Activated naive CD8-positive, alpha-beta T cell treated with anti-CD3 and anti-CD28 coated beads, Interleukin-2, amount 10 ng/mL, durations not matched to agents 7 days and 5 days (primary cell): Measurements from ENCODE around the gene CCDC61. TPM values are rescaled to one million over a fixed set of nuclear protein-coding genes. Genes with fewer than 3 reads are reported as not detected.

Experiments used
- ATAC-seq: fragments of 150-1000 bp; cut with Tn5 transposase; one replicate; pipeline ENCODE4 v1.10.0; 2021; ENCODE audit warnings: low read depth, moderate library complexity
- POLR2A ChIA-PET: fragments of 350-600 bp; sonication (Branson Sonifier 250); formaldehyde crosslinking; loops from one replicate; lab custom pipeline; 2021; ENCODE audit warnings: antibody characterized with exemption; lab: Charles Lee
- DNase-seq: peaks from one replicate; pipeline ENCODE4 v3.0.0; 2021
- H3K27ac Mint-ChIP-seq: one replicate; pipeline ENCODE4 v1.8.0; 2022; ENCODE audit warnings: mild to moderate bottlenecking, mixed read lengths
- H3K27me3 Mint-ChIP-seq: one replicate; pipeline ENCODE4 v1.8.0; 2022; ENCODE audit warnings: mild to moderate bottlenecking, moderate library complexity, mixed read lengths
- H3K36me3 Mint-ChIP-seq: one replicate; pipeline ENCODE4 v1.8.0; 2021; ENCODE audit warnings: mild to moderate bottlenecking, mixed read lengths
- H3K4me1 Mint-ChIP-seq: one replicate; pipeline ENCODE4 v1.8.0; 2021; ENCODE audit warnings: mixed read lengths
- H3K4me3 Mint-ChIP-seq: one replicate; pipeline ENCODE4 v1.8.0; 2022; ENCODE audit warnings: mild to moderate bottlenecking, moderate library complexity, mixed read lengths
- H3K9me3 Mint-ChIP-seq: one replicate; pipeline ENCODE4 v1.8.0; 2021; ENCODE audit warnings: mixed read lengths
- total RNA-seq, 2 experiments: library from RNA; stranded (reverse); gene quantifications; one replicate each; pipeline ENCODE4 v1.2.3, GENCODE V29; 2021

The CCDC61 gene
- 10 to 100 TPM; 31.5 to 34.2 TPM for total RNA-seq

GRCh38 chr19:45994998-45995714 lies at the start of gene CCDC61:
Gene CCDC61 (plus strand): TSS chr19:45995467. CDS start chr19:46003019, 7,552 bp downstream.
- peaks cover 2% of the 10 kb centered on the region for H3K27me3 Mint-ChIP-seq
- peak; percentile 91 for DNase-seq
- peak within 1 kb of the TSS; percentile 41 for H3K4me3 Mint-ChIP-seq
- peak; percentile 98 for ATAC-seq
- no peak within 1 kb of the TSS for H3K27ac Mint-ChIP-seq
- POLR2A ChIA-PET: interaction anchor here (0.6 to 2.8 kb wide), 8 partner anchors 16 to 226 kb away, joined by 3 to 11 read pairs (median 4); partner anchors contain the start of genes FOXA3, MYPOP and SIX5
- no peaks in the 10 kb centered on the region for H3K9me3 Mint-ChIP-seq
- H3K4me1 Mint-ChIP-seq: peaks cover 24% of the 10 kb centered on the region
- H3K36me3 Mint-ChIP-seq: peaks cover 8% of the 10 kb centered on the region

- peaks cover 7% of the 10 kb centered on the region for H3K4me1 Mint-ChIP-seq
- ATAC-seq (no peak), DNase-seq (no peak)
- H3K27me3 Mint-ChIP-seq: peaks cover 19% of the 10 kb centered on the region
- H3K27ac Mint-ChIP-seq: no peak overlapping the region
- H3K9me3 Mint-ChIP-seq: no peaks in the 10 kb centered on the region
- H3K4me3 Mint-ChIP-seq: no peak overlapping the region
- H3K36me3 Mint-ChIP-seq: no peaks in the 10 kb centered on the region
- POLR2A ChIA-PET: no interaction called here
Observed at GRCh38 chr19:45947926-45948325, 47.3 kb upstream of the CCDC61 start.

- peak overlapping the region; percentile 74 for H3K4me3 Mint-ChIP-seq
- H3K4me1 Mint-ChIP-seq: peaks cover 17% of the 10 kb centered on the region
- DNase-seq (no peak), ATAC-seq (no peak)
- H3K27ac Mint-ChIP-seq: no peak overlapping the region
- H3K27me3 Mint-ChIP-seq: peaks cover 16% of the 10 kb centered on the region
- H3K9me3 Mint-ChIP-seq: peaks cover 3% of the 10 kb centered on the region
- POLR2A ChIA-PET: interaction anchor here (1.0 kb wide), 1 partner anchor 43 kb away, joined by 3 read pairs; the partner anchor contains the start of gene CCDC61
- no peaks in the 10 kb centered on the region for H3K36me3 Mint-ChIP-seq
Observed at GRCh38 chr19:45952341-45952685, 43.0 kb upstream of the CCDC61 start.

- DNase-seq (peak; percentile 77), ATAC-seq (peak; percentile 61)
- H3K4me1 Mint-ChIP-seq: peaks cover 17% of the 10 kb centered on the region
- no peaks in the 10 kb centered on the region for H3K36me3 Mint-ChIP-seq
- H3K27me3 Mint-ChIP-seq: peaks cover 16% of the 10 kb centered on the region
- peaks cover 3% of the 10 kb centered on the region for H3K9me3 Mint-ChIP-seq
- H3K27ac Mint-ChIP-seq: peak overlapping the region; percentile 11
- H3K4me3 Mint-ChIP-seq: peak overlapping the region; percentile 74
- POLR2A ChIA-PET: interaction anchor here (1.0 kb wide), 1 partner anchor 43 kb away, joined by 3 read pairs; the partner anchor contains the start of gene CCDC61
Observed at GRCh38 chr19:45952686-45953505, 42.4 kb upstream of the CCDC61 start.

- DNase-seq: no peak
- Mint-ChIP-seq H3K27ac (no peak overlapping the region), H3K36me3 (no peaks in the 10 kb centered on the region), H3K4me1 (peaks cover 20% of the 10 kb centered on the region), H3K27me3 (peaks cover 17% of the 10 kb centered on the region), H3K4me3 (no peak overlapping the region), H3K9me3 (peaks cover 3% of the 10 kb centered on the region)
- POLR2A ChIA-PET: no interaction called here
- ATAC-seq: no peak
Observed at GRCh38 chr19:45953676-45954075, 41.6 kb upstream of the CCDC61 start.

GRCh38 chr19:45954156-45954555 lies 41.1 kb upstream of the CCDC61 start:
- Mint-ChIP-seq H3K4me1 (peaks cover 20% of the 10 kb centered on the region), H3K27me3 (peaks cover 21% of the 10 kb centered on the region), H3K27ac (no peak overlapping the region), H3K4me3 (no peak overlapping the region), H3K36me3 (no peaks in the 10 kb centered on the region), H3K9me3 (peaks cover 3% of the 10 kb centered on the region)
- DNase-seq (no peak), ATAC-seq (no peak)
- POLR2A ChIA-PET: no interaction called here

GRCh38 chr19:45955905-45956608 lies 39.2 kb upstream of the CCDC61 start:
- no peak for ATAC-seq
- H3K27me3 Mint-ChIP-seq: peaks cover 27% of the 10 kb centered on the region
- no peaks in the 10 kb centered on the region for H3K36me3 Mint-ChIP-seq
- H3K4me3 Mint-ChIP-seq: no peak overlapping the region
- peaks cover 23% of the 10 kb centered on the region for H3K4me1 Mint-ChIP-seq
- no peak overlapping the region for H3K27ac Mint-ChIP-seq
- DNase-seq: no peak
- POLR2A ChIA-PET: interaction anchor here (0.7 kb wide), 1 partner anchor 54 kb away, joined by 3 read pairs; the partner anchor contains the start of gene MYPOP
- H3K9me3 Mint-ChIP-seq: peaks cover 3% of the 10 kb centered on the region

- Mint-ChIP-seq H3K27me3 (peaks cover 38% of the 10 kb centered on the region), H3K36me3 (no peaks in the 10 kb centered on the region), H3K27ac (no peak overlapping the region), H3K9me3 (peaks cover under 1% of the 10 kb centered on the region), H3K4me3 (no peak overlapping the region), H3K4me1 (peaks cover 13% of the 10 kb centered on the region)
- ATAC-seq (no peak), DNase-seq (no peak)
- POLR2A ChIA-PET: no interaction called here
Observed at GRCh38 chr19:45958320-45958719, 36.9 kb upstream of the CCDC61 start.

- DNase-seq (no peak), ATAC-seq (no peak)
- Mint-ChIP-seq H3K4me1 (peaks cover 12% of the 10 kb centered on the region), H3K27ac (no peak overlapping the region), H3K36me3 (no peaks in the 10 kb centered on the region), H3K27me3 (peaks cover 38% of the 10 kb centered on the region), H3K4me3 (no peak overlapping the region), H3K9me3 (no peaks in the 10 kb centered on the region)
- POLR2A ChIA-PET: no interaction called here
Observed at GRCh38 chr19:45958769-45959516, 36.3 kb upstream of the CCDC61 start.

GRCh38 chr19:45959517-45960025 lies 35.7 kb upstream of the CCDC61 start:
- Mint-ChIP-seq H3K4me1 (peaks cover 12% of the 10 kb centered on the region), H3K36me3 (no peaks in the 10 kb centered on the region), H3K27ac (no peak overlapping the region), H3K4me3 (no peak overlapping the region), H3K27me3 (peaks cover 40% of the 10 kb centered on the region), H3K9me3 (no peaks in the 10 kb centered on the region)
- POLR2A ChIA-PET: no interaction called here
- ATAC-seq (no peak), DNase-seq (no peak)

- Mint-ChIP-seq H3K9me3 (no peaks in the 10 kb centered on the region), H3K27me3 (peaks cover 41% of the 10 kb centered on the region), H3K4me3 (no peak overlapping the region), H3K36me3 (no peaks in the 10 kb centered on the region), H3K4me1 (peaks cover 6% of the 10 kb centered on the region), H3K27ac (no peak overlapping the region)
- DNase-seq (no peak), ATAC-seq (no peak)
- POLR2A ChIA-PET: no interaction called here
Observed at GRCh38 chr19:45960595-45961235, 34.6 kb upstream of the CCDC61 start.

GRCh38 chr19:45962021-45962420 lies 33.2 kb upstream of the CCDC61 start:
- Mint-ChIP-seq H3K27me3 (peaks cover 40% of the 10 kb centered on the region), H3K4me3 (no peak overlapping the region)

More at GRCh38 chr19:45962021-45962420, 33.2 kb upstream of the CCDC61 start:
- no peak for ATAC-seq
- POLR2A ChIA-PET: no interaction called here
- DNase-seq: no peak
- no peaks in the 10 kb centered on the region for H3K9me3 Mint-ChIP-seq
- H3K4me1 Mint-ChIP-seq: peaks cover 6% of the 10 kb centered on the region
- H3K36me3 Mint-ChIP-seq: no peaks in the 10 kb centered on the region
- no peak overlapping the region for H3K27ac Mint-ChIP-seq
